ENCODE measurements around the gene CANX.
"Not testable (repeated sequence)": the region's sequence is repeated elsewhere in the genome, so short reads cannot be mapped to it uniquely, and the experiment has no call there.

Gene CANX

GRCh38 chr5:179698935-179699615 lies at the start of gene CANX:
Gene CANX, plus strand, starts transcription at chr5:179698967. Its CDS starts 6,715 bp downstream, at chr5:179705682.
- no peak for DNase-seq (ENCODE audit: low read depth)

GRCh38 chr5:179649166-179649703 lies 49.5 kb upstream of the CANX start:
- not testable (repeated sequence) for DNase-seq (ENCODE audit: low read depth)

- DNase-seq (ENCODE audit: low read depth), result not testable (repeated sequence)
These were observed 48.5 kb upstream of the CANX start for GRCh38 chr5:179650245-179650644.

GRCh38 chr5:179653135-179653534 lies 45.6 kb upstream of the CANX start:
- DNase-seq (ENCODE audit: low read depth), result not testable (repeated sequence)

- not testable (repeated sequence) for DNase-seq (ENCODE audit: low read depth)
These were observed 41.2 kb upstream of the CANX start for GRCh38 chr5:179657302-179658178.

GRCh38 chr5:179658179-179658856 lies 40.4 kb upstream of the CANX start:
- not testable (repeated sequence) for DNase-seq (ENCODE audit: low read depth)

GRCh38 chr5:179661647-179662046 lies 37.1 kb upstream of the CANX start:
- DNase-seq (ENCODE audit: low read depth), result not testable (repeated sequence)

- DNase-seq (ENCODE audit: low read depth), result peak; percentile 7
These were observed 30.4 kb upstream of the CANX start for GRCh38 chr5:179668391-179668790.

- DNase-seq (ENCODE audit: low read depth), result peak; percentile 88
These were observed 20.3 kb upstream of the CANX start for GRCh38 chr5:179678223-179679013.

GRCh38 chr5:179679014-179679674 lies 19.6 kb upstream of the CANX start:
- peak; percentile 51 for DNase-seq (ENCODE audit: low read depth)

- no peak for DNase-seq (ENCODE audit: low read depth)
These were observed 18.6 kb upstream of the CANX start for GRCh38 chr5:179680014-179680779.

- no peak for DNase-seq (ENCODE audit: low read depth)
These were observed 17.9 kb upstream of the CANX start, which contains the start of gene CBY3 for GRCh38 chr5:179680780-179681401. Gene CBY3, minus strand, starts transcription at chr5:179681034. Its CDS starts 116 bp downstream, at chr5:179680918.

GRCh38 chr5:179689212-179689611 lies 9.6 kb upstream of the CANX start:
- DNase-seq (ENCODE audit: low read depth), result not testable (repeated sequence)

- no peak for DNase-seq (ENCODE audit: low read depth)
These were observed 4.2 kb upstream of the CANX start for GRCh38 chr5:179694561-179694960.

- DNase-seq (ENCODE audit: low read depth), result no peak
These were observed 2.2 kb upstream of the CANX start for GRCh38 chr5:179696603-179697002.

- no peak for DNase-seq (ENCODE audit: low read depth)
These were observed 1.7 kb upstream of the CANX start for GRCh38 chr5:179697108-179697507.

GRCh38 chr5:179697543-179697942 lies 1.2 kb upstream of the CANX start:
- DNase-seq (ENCODE audit: low read depth), result not testable (repeated sequence)

- peak; percentile 98 for DNase-seq (ENCODE audit: low read depth)
These were observed 503 bp upstream of the CANX start for GRCh38 chr5:179697993-179698934.

Measured in T-helper 22 cell (primary cell).